Hepatocyte (in vitro differentiated cells): Measurements from ENCODE around the gene UBQLN3. TPM values are rescaled to one million over a fixed set of nuclear protein-coding genes. Genes with fewer than 3 reads are reported as not detected.

ENCODE experiments used
- DNase-seq: peaks from one replicate; pipeline ENCODE4 v3.0.0-alpha.2; 2016; ENCODE audit warnings: low spot score
- H2AFZ ChIP-seq: fragments of 200-600 bp; sonication (generic); 2 replicates; pipeline ENCODE4 v1.6.0; 2016; ENCODE audit warnings: antibody characterized with exemption, mild to moderate bottlenecking
- H3K27ac ChIP-seq: fragments of 200-600 bp; sonication (generic); 2 replicates; pipeline ENCODE4 v1.5.1; 2016; ENCODE audit warnings: mild to moderate bottlenecking
- H3K27me3 ChIP-seq: fragments of 200-600 bp; sonication (generic); 2 replicates; pipeline ENCODE4 v1.6.1; 2016
- H3K36me3 ChIP-seq: fragments of 200-600 bp; sonication (generic); replicated peaks from 2 replicates; pipeline ENCODE4 v1.5.1; 2016; ENCODE audit warnings: low read depth; ENCODE audit not compliant: insufficient read depth
- H3K4me1 ChIP-seq: fragments of 200-600 bp; sonication (generic); 2 replicates; pipeline ENCODE4 v1.5.1; 2016; ENCODE audit warnings: mild to moderate bottlenecking, moderate library complexity; ENCODE audit not compliant: insufficient read depth
- H3K4me2 ChIP-seq: fragments of 200-600 bp; sonication (generic); 2 replicates; pipeline ENCODE4 v1.6.0; 2016
- H3K4me3 ChIP-seq: fragments of 200-600 bp; sonication (generic); 2 replicates; pipeline ENCODE4 v1.5.1; 2016; ENCODE audit warnings: mild to moderate bottlenecking
- H3K79me2 ChIP-seq: fragments of 200-600 bp; sonication (generic); 2 replicates; pipeline ENCODE4 v1.6.0; 2017; ENCODE audit warnings: mild to moderate bottlenecking
- H3K9me2 ChIP-seq: fragments of 200-600 bp; sonication (generic); replicated peaks from 2 replicates; pipeline ENCODE4 v1.6.0; 2017; ENCODE audit warnings: mild to moderate bottlenecking; ENCODE audit not compliant: insufficient read depth
- H3K9me3 ChIP-seq: fragments of 200-600 bp; sonication (generic); 2 replicates; pipeline ENCODE4 v1.5.1; 2016; ENCODE audit warnings: low read depth, mild to moderate bottlenecking
- H4K20me1 ChIP-seq: fragments of 200-600 bp; sonication (generic); 2 replicates; pipeline ENCODE4 v1.6.0; 2016; ENCODE audit warnings: mild to moderate bottlenecking; ENCODE audit not compliant: insufficient read depth, poor library complexity, severe bottlenecking
- EZH2 ChIP-seq: fragments of 200-600 bp; sonication (generic); IDR thresholded peaks from 2 replicates; pipeline ENCODE4 v1.6.1; 2016; ENCODE audit warnings: antibody characterized with exemption, mild to moderate bottlenecking, borderline replicate concordance
- EZH2phosphoT487 ChIP-seq: fragments of 200-600 bp; sonication (generic); IDR thresholded peaks from one replicate; pipeline ENCODE4 v1.6.1; 2018; ENCODE audit warnings: antibody characterized with exemption, mild to moderate bottlenecking, low read depth, moderate library complexity; ENCODE audit not compliant: unreplicated experiment, severe bottlenecking
- WGBS: methylation state at CpG from one replicate; pipeline ENCODE4 v1.1.6; 2016; ENCODE audit warnings: low lambda C conversion rate; ENCODE audit errors: missing lambda C conversion rate; 5-methylcytosine and 5-hydroxymethylcytosine counted together
- polyA plus RNA-seq: library from polyadenylated mRNA; unstranded; fragments of >200 nt; fragmentation: Nextera tagmentation; extraction: Ambion mirVana; gene quantifications from 2 replicates; pipeline ENCODE4 v1.2.1, GENCODE V29; 2016
- total RNA-seq: library from RNA; depleted of rRNA; stranded (reverse); fragments of >200 nt; gene quantifications from 2 replicates; pipeline ENCODE4 v1.2.3, GENCODE V29; 2014
- TF ChIP-seq, protein P1 (sequence below): fragments of 200-600 bp; sonication (generic); IDR thresholded peaks from 2 replicates; pipeline ENCODE4 v1.5.1; 2016; ENCODE audit warnings: antibody characterized with exemption, mild to moderate bottlenecking; ENCODE audit not compliant: poor library complexity

The UBQLN3 gene
- total and polyA plus RNA-seq, 2 experiments from 2014 or later: 0.50 TPM; not detected in 1

DNA sequence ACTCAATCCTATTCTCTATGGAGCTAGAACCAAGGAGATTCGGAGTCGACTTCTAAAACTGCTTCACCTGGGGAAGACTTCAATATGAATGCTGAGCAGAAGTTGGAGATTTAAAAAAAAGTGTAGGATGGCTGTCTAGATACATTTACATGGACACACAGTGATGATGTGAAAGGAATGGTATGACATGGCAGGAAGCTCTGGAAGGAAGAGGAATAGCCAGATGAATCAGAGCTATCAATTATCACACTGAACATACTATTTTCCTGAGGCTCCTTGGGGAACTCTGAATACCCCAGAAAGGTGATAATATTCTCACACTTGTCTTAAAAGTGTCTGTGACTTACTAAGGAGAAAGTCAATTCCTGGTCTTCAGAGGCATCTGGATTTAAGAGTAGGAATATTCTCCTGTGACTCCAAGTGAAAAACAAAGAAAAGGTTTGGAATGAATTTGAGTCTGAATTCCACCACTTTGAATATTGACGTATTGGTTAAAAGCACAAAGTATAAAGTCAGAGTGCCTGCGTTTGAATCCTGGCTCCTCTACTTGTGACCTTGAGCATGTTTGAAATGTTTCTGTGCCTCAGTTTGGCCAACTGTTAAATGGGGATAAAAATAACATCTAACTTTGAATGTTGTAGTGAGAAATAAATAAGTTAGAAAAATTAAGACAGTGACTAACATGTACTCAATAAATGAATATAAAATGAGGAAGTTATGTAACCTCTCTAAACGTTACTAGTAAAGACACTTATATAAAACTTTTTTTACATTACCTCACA is 20.0 kb downstream of the UBQLN3 start:
- H3K79me2 ChIP-seq: no peaks in the 10 kb centered on the region
- 52% methylated on average over 5 of the region's 5 CpGs for WGBS
- H2AFZ ChIP-seq: no peak overlapping the region
- no peaks in the 10 kb centered on the region for H3K9me2 ChIP-seq
- H4K20me1 ChIP-seq: no peaks in the 10 kb centered on the region
- no peaks in the 10 kb centered on the region for H3K27me3 ChIP-seq
- no peak for DNase-seq
- no peaks in the 10 kb centered on the region for H3K4me1 ChIP-seq
- H3K9me3 ChIP-seq: no peaks in the 10 kb centered on the region
- no peak for TF ChIP-seq EZH2
- TF ChIP-seq, protein P1, sequence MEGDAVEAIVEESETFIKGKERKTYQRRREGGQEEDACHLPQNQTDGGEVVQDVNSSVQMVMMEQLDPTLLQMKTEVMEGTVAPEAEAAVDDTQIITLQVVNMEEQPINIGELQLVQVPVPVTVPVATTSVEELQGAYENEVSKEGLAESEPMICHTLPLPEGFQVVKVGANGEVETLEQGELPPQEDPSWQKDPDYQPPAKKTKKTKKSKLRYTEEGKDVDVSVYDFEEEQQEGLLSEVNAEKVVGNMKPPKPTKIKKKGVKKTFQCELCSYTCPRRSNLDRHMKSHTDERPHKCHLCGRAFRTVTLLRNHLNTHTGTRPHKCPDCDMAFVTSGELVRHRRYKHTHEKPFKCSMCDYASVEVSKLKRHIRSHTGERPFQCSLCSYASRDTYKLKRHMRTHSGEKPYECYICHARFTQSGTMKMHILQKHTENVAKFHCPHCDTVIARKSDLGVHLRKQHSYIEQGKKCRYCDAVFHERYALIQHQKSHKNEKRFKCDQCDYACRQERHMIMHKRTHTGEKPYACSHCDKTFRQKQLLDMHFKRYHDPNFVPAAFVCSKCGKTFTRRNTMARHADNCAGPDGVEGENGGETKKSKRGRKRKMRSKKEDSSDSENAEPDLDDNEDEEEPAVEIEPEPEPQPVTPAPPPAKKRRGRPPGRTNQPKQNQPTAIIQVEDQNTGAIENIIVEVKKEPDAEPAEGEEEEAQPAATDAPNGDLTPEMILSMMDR: no peak
- no peak for TF ChIP-seq EZH2phosphoT487
- no peak overlapping the region for H3K27ac ChIP-seq
- no peak overlapping the region for H3K4me2 ChIP-seq
- no peaks in the 10 kb centered on the region for H3K36me3 ChIP-seq
- H3K4me3 ChIP-seq: no peak overlapping the region

DNA sequence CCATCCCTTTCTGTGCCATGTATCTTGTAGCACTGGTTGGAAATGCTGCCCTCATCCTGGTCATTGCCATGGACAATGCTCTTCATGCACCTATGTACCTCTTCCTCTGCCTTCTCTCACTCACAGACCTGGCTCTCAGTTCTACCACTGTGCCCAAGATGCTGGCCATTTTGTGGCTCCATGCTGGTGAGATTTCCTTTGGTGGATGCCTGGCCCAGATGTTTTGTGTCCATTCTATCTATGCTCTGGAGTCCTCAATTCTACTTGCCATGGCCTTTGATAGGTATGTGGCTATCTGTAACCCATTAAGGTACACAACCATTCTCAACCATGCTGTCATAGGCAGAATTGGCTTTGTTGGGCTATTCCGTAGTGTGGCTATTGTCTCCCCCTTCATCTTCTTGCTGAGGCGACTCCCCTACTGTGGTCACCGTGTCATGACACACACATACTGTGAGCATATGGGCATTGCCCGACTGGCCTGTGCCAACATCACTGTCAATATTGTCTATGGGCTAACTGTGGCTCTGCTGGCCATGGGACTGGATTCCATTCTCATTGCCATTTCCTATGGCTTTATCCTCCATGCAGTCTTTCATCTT is 20.9 kb downstream of the UBQLN3 start:
- TF ChIP-seq EZH2phosphoT487 (no peak), EZH2 (no peak)
- TF ChIP-seq, protein P1: no peak
- no peak for DNase-seq
- Histone ChIP-seq H3K4me1 (no peaks in the 10 kb centered on the region), H4K20me1 (no peaks in the 10 kb centered on the region), H3K4me3 (no peak overlapping the region), H2AFZ (no peak overlapping the region), H3K27me3 (no peaks in the 10 kb centered on the region), H3K79me2 (no peaks in the 10 kb centered on the region), H3K9me2 (no peaks in the 10 kb centered on the region), H3K4me2 (no peak overlapping the region), H3K36me3 (no peaks in the 10 kb centered on the region), H3K27ac (no peak overlapping the region), H3K9me3 (no peaks in the 10 kb centered on the region)
- 94% methylated on average over 4 of the region's 4 CpGs for WGBS

DNA sequence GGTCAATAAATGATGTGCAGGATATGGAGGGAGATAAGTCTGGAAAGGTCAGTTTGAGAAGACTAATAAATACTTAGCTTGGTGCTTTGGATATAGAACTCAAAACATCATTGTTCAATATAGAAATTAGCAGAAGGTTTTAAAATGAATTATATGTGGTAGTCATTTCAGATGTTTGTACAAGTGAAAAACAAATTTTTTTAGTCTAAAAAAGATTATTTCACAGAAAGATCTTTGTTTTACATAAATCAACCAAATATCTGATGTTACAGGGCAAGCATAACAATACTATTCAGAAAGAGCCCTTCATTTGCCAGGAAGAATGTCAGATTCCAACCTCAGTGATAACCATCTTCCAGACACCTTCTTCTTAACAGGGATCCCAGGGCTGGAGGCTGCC is 21.4 kb downstream of the UBQLN3 start, which contains the start of gene OR52D1:
TSS of gene OR52D1 (plus strand) at position 301 of the 400 bp plus-strand sequence. CDS start at position 323, 22 bp downstream.
- TF ChIP-seq EZH2phosphoT487 (no peak), EZH2 (no peak)
- TF ChIP-seq, protein P1: no peak
- Histone ChIP-seq H3K9me3 (no peaks in the 10 kb centered on the region), H3K4me1 (no peaks in the 10 kb centered on the region), H3K4me2 (no peak within 1 kb of the TSS), H3K27me3 (no peaks in the 10 kb centered on the region), H3K9me2 (no peaks in the 10 kb centered on the region), H3K4me3 (no peak within 1 kb of the TSS), H3K79me2 (no peaks in the 10 kb centered on the region), H2AFZ (no peak within 1 kb of the TSS), H3K36me3 (no peaks in the 10 kb centered on the region), H3K27ac (no peak within 1 kb of the TSS), H4K20me1 (no peaks in the 10 kb centered on the region)
- DNase-seq: no peak
